GDM1 (cell line): Measurements from ENCODE around the gene EFNA5.

Experiments used
- DNase-seq: peaks from one replicate; lab custom pipeline; 2025; lab: John Stamatoyannopoulos, UW

EFNA5 gene

DNA sequence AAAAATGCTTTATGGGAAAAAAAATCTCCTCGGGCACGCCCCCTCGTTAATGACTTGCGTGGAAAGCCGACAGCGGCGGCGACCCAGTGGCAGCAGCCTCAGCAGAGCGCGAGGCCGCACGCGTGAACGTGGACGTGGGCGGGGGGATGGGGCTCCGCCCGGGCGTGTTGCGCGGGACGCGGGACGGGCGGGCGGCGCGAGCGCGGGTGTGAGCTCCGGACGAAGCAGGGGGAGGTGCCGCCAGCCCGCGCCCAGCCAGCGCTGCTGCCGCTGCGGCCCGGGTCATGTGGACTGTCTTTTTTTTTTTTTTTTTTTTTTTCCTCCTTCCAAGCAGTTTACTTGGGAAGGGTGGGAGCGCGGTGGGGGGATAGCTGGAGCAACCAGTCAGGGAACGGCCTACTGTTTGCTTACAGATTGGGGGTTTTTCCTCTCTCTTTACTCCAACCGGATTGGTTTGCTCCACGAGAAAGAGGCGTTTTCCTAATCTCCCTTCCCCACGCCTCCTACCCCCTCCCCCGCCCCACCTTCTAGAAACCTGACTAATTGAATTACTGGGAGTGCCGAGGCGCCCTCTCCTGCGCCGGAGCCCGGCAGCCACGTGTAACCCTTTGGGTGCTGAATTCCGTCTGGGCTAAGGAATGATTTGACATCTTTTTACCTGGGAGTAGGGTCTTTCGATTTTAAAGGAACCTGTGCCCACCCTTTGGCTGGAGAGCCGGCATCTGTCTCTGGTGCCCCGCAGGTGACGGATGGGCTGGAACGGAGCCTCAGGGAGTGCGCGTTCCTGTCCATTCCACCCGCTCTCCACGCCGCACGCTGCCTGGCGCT, 1.7 kb upstream of the EFNA5 start:
- DNase-seq: no peak

DNA sequence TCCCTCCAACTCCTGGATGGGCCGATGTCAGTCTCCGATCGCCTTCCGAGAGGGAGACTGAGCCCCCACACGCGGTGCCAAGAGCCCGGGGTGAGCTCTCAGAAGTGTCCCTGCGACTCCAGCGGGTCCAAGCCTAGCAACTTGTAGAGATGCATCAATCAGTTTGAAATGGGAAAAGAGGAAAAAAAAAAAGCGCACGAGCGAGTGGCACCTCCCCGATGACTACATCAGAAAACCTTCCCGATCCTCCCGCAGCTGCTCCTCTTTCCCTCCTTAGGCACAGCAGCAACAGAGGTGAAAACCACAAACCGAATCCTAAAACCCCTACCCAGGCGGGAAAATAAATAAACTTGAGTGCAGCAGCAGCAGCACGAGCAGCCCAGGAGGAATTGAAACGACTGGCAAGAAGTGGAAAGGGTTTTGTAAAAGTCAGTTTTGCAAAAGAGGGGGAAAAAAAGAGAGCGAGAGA, 1.0 kb upstream of the EFNA5 start:
- no peak for DNase-seq

DNA sequence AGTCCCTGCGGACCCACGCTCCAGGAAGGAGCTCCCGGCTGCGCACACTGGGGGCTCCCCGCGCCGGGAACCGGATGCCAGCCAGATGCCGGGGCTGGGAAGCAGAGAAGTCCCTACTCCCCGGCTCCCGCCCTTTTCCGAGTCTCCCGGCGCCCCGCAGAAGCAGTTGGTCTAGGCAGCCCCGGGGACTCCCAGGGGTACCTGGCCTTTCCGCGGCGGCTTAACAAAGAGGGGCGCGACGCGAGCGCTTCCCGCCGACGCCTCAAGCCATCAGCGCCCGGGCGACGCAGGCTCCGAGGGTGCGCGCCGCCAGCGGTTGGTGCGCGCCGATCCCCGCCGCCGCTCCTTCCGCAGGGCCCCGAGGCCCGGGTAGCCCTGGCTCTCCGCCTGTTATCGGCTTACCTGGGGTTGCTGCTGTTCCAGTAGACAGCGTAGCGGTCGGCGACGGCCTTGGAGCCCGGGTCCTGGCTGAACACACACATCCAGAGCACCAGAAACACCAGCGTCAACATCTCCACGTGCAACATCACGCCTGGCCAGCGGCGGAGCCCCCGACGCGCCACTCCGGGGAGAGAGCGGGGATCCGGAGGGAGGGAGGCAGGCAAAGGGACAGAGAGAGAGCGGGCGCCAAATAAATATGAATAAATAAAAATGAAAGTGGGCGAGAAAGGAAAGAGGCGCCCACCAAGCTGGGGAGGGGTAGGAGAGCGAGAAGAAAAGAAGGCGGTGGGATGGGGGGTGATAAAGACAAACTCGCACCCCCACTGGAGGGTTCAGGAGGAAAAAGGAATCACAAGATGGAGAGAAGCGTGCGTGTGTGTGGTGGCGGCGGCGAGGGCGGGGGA, 428 bp downstream of the EFNA5 start:
- no peak for DNase-seq

DNA sequence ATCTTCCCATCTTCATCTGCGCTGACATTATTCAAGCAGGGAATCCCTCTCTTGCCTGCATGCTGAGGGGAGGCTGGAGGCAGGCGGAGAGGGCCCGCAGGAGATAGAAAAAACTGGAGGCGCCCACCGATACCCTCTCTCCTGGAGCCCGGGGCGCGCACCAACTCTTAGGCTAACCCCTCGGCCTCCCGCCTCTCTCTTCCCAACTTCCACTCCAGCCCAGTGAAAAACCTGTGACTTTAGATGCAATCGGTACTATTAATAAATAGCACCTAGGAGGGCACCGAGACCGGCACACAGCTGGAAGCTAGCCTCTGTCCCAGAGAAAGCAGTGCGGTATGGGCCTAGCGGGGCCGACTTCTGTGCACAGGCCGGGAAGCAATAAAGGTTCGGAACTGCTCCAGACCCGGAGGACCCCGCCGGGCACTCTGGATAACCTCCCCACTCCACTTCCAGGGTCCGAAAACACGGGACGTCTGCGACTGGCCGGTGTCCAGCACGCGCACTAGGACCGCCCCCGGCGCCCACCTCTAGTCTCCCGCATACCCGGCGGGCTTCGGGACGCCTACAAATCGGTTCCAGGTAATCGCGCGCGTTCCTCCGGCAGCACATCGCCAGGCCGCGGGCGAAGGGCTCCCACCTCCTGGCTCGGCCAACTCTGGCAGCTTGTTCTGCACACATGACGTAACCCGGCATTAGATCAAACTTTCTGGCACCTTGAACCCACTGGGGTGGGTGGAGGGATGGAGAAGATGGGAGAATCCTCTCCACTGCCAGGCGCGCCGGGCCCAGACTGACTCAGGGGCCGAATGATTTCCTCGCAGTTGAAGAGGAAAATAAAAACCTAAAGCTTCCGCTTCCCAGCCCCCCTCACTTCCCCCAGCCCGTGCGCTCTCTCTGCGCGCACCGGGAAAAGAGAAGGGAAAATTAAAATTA, 1.4 kb downstream of the EFNA5 start:
- no peak for DNase-seq

DNA sequence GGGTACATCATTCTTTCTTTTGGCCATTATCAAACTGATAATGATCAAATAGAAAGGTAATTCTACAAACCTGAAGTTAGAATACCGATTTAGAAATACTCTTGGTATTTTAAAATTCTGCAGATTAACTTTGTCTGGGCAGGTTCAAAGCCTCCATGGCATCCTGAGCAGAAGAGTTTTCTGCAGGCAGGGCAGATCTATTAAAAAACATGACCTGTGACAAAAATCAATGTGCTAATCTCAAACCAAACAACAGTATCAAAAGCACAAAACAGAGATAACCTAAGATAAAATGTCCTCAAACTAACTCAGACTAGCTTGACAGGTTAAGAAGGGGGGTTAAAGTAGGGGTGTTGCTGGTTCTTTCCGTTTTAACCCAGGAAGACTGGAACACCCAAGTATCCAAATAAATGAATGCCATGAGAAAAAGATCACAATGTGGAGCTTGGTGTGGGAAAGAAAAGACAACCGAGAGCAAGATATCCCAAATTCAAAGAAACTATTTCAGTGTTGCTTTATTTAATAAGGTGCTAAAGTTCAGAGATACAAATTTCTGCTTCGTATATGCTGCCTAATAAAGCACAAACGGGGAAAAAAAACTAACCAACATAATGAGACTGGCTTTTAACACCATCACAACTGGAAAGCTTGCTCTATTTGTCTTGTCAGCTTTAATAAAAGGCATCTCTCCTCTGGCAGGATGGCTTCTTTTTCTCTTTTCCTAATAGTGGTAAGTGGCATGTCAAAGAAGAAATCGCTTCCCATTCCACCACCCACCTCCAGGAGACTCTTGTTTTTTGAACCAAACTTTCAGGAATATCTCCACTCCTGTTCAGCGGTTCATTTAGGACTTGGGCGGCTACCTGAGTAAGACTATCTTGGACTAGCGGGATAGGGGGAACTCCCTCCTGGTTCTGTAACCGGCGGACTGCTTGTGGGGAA, 2.3 kb downstream of the EFNA5 start:
- DNase-seq: no peak

DNA sequence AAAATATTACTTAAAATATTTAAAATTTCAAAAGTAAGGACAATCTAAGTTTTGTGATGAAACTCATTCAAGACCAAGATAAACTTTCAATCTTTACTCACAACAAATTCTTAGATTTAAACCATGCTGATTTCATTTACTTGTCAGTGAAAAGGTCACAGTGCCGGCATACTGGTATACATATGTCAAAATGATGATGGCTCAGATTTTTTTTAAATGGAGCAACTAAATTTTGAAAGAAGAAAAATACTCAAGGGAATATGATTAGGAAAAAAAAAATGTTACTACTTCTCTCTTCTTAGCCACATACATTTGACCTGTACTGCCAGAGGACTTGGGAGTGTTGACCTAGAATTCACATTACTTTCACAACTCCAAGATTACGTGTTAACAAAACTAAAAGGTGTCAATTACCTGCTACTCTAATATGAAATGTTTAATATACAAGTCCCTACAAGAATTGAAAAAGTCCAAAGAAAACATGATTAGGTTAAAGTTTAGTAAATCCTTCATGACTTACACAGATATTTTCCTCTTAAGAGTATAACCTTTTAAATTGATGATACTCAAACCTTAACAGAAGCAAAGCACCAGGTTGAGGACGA, 4.6 kb downstream of the EFNA5 start:
- DNase-seq: no peak

DNA sequence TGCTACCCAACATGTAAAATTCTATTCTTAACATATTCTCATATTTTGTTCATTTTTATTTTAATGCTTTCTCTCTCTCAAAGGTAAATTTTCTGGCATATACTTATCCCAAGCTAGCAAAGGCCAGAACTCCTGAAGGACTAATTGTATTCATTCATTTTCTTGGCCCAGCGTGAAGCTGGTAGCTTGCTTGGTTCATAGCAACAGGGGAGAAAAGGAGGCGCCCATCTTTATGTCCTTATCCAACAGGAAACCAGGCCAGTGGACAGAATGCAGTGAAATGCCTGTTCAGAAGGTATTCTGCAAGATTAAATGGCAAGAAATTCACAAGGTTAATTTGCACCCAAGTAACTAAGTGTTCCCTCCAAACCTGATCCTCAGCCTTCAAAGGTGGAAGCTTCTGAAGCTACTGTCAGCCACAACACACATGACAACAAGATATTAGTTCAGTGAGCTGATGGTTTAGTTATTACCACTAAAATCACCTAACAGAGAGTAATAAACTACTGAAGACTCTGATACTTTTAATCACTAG, 5.6 kb downstream of the EFNA5 start:
- DNase-seq: no peak

DNA sequence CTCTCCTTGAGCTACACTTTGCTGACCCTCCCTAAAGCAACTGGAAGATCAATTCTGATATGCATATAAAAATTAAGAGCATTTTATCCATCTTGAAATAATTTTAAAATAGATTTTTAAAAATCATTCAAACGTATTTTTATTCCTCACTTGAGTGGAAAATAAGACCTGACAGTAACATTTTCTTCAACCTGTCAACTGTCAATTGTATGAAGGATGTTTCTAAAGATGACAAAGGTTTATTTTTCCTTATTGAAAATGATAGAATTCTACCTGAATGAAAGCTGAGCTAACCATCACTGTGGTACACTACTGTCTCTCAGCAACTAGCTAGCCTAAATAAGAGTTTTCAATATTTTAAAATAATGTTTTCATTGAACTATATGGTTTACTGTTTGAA, 7.0 kb downstream of the EFNA5 start:
- no peak for DNase-seq

DNA sequence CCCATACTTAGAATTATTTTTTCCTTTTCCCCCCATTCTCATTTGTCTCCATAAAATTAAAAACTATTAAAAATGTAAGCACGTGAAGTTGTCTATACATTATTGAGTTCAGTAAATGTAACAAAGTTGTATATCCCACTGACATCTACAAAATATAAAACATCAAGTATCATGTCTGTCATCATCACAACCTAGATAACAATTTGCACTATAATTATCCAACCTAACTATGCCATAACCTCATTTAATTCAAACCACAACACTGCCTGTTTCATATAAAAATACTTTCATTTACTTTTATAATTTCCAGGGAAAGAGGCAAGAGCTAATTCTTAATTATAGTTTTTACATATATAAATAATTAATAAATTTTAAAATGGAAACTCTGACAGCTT, 9.1 kb downstream of the EFNA5 start:
- DNase-seq: no peak

DNA sequence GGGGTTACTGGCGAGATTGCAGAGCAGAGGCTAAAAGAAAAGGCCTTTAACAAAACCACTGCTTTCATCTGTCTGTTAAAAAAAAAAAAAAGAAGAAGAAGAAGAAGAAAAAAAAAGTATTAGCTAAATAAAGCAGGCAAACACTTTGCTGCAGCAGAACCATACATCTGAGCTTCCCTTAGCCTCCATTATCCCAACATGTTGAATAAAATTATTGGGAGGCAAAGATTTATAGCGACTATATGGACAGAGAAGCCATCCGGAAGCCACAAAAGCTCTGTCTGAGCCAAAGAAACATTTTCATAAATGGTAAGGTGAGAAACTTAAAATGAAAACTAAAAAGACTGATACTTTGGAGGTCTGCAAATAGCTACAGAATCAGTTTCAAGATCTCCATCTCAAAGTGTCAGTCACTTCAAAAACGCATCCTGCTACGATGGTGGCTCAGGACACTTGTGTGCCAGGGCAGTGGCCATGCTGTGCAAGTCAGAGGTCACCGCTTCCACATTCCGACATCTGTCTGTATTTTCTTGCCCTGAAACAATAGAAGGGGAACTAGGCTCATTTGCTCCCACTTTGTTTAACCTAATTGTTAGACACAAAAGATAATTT, 9.6 kb downstream of the EFNA5 start:
- no peak for DNase-seq

DNA sequence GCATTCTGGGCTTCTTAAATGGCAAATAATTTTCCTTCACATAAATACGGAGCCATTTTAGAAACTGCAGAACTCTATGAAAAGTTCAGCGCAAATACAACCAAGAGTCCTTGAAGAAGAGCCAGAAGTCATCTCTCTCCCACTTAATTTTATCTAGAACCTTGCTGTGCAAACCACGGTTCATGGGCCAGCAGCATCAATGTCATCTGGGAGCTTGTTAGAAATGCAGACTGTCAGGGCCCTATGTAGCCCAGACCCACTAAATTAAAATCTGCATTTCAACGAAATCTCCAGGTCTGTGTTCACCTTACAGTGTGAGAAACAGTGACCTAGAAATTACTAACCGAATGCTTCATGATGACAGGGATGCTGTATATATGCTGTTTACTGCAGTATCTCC, 12.2 kb downstream of the EFNA5 start:
- no peak for DNase-seq

DNA sequence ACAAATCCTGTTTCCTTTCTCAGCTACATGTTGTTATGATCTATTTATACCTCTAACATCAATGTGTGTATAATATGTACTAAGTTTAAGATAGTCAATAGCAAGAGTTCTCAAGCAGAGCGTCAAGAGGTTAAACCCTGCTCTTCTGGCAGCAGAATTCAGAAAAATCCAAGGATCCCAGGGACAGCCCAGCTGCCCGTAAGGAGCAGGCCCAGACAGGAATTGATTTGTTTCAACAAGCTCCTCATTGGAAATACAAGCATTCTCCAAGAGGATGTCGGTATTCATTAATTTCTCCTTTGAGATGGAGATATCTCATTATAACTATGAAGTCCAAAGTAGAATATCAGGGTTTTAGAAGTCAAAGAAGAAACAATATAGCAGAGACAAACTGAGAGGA, 14.9 kb downstream of the EFNA5 start:
- DNase-seq: no peak

DNA sequence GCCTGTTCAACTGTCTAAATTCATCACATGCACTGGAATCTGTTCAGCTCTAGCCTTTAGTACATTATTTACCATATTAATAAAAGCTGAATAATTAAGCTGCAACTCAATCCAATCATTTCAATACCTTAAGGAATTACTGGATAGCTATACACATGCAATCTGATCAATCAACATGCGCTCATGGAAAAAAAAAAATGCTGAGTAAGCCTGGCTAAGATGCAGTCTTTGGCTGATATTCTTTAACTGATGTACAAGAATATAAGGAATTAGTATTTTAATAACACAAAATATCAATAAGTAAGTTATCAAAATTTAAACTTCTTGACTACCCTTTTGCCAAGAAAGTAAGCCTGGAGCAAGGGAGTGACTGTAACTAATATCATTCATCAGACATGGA, 15.9 kb downstream of the EFNA5 start:
- DNase-seq: no peak

DNA sequence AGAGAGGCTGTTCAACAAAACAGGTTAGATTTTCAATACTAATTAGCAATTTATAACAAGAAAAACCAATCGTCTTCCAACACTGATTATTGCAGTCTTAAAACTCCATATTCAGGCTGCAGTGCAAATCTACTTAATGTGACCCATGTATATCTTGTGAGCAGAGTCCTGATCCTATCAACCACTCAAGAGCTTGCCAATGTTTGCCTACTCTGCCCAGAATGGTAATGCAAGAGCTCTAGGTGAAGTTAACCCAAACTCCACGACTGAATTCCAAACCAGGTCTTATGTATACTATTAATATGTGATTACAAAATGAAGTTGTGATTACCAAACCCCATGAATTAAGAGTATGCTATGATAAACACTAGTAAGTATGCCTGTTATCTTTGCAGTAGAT, 17.1 kb downstream of the EFNA5 start:
- DNase-seq: no peak

DNA sequence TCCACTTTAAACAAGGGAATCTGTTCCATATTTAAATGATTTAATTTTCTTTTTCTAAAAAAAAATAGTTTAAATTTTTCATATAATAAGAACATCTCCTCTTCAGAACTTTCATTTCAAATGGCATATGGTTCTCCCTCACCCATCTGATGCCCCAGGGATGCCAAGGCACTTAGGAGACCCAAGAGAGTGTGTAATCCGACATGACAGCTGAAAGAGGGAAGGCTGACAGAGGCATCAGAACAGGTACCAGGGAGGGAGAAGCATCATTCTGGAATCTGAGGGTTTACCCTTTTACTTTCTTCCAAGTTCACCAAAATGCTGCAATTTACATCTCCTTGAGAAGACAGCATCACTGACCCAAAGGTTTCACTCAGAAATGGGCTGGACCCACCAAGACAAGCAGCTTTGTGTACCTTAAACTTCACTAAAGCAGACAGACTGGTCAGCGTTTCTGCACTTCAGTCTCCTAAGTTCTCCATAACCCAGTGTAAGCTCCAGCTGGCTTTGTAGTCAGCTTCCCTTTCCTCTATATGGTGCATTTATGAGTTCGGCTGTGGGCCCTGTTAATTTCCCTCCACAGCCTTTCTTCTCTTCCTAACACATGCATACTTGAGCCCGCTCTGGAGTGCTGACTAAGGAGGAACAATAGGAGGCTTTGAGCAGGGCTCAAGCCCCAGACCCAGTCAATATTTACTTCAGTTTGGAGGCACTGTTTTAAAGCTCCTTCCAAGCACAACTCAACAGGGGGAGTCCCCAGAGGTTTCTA, 17.7 kb downstream of the EFNA5 start:
- no peak for DNase-seq

DNA sequence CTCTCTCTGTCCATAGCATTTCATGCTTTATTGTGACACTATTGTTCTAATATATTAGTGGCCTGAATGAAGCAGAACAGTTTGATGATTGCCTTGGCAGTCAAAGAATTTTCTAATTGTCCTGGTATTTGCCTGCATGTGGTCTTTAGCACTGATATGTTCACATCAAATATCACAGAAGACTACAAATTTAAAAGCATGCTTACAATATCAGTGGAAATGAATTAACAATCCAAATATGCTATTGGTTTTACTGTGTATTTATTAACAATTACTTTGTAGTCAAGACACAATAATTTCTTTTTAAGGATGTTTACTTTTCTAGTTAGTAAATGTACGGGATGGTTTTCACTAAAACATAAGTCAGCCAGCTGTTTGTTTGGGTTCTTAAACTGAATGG, 18.3 kb downstream of the EFNA5 start:
- no peak for DNase-seq

DNA sequence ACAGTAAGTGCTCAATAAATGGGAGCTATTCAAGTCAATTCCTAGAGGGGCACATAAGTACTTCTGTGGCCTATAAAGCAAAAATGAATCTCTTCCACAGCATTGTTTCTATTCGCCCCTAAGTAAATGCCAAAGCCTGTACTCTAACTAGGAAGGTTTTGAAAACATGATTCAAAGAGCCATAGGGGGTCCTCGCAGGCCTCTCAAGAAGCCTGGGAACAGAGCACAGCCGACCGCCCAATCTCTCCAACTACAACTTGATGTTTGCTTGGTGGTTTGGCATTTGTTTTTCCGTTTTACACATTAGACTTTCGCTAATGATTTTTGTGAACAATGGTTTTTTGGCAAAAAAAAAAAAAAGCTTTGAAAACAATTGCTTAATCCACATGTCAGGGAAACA, 19.4 kb downstream of the EFNA5 start:
- DNase-seq: no peak

DNA sequence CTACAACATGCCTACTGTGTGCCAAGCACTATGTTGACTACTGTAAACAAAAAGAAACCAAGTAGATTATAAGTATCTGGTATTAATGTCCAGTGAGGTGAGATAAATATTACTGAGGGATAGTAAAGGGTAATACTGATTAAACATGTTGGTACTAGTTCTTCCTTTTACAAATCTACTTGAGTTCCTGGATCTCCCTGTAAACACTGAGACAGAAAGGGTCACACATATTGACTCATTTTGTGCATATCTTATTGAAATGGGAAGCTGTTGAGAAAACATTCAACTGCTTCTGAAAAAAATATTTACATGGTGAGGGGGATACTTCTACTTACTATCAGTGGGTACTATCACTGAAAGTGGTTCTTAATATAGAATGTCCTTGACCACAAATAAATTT, 24.3 kb downstream of the EFNA5 start:
- no peak for DNase-seq

DNA sequence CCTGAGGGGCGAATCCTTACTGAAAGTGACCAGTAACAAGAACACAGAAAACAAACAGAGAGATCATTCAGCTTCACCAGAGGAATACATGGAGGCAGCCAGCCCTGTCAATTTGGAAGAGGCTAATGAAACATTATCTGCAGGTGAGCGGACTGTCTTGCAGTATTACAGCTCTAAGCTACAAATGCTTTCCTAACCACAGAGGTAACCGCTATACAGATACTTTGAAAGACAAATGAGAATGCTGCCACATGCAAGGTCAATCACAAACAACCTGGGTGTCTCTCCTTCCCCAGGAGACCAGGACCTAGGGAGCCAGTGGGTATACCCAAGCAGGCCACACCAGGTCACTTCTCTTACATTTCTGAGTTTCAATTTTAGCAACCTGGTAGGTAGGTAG, 30.2 kb downstream of the EFNA5 start:
- DNase-seq: no peak
